Neural progenitor cell (in vitro differentiated cells): Measurements from ENCODE around the gene CLK3.

ENCODE experiments used
- CTCF ChIP-seq: fragments of 200-600 bp; sonication (generic); IDR thresholded peaks from 2 replicates; pipeline ENCODE4 v1.5.1; 2017; ENCODE audit warnings: antibody characterized with exemption, mild to moderate bottlenecking
- EZH2 ChIP-seq: fragments of 200-600 bp; sonication (generic); IDR thresholded peaks from 2 replicates; pipeline ENCODE4 v1.6.1; 2017; ENCODE audit warnings: antibody characterized with exemption, mild to moderate bottlenecking, moderate library complexity

GRCh38 chr15:74584779-74585178 is 30.9 kb upstream of the CLK3 start:
- no peak for TF ChIP-seq CTCF
- TF ChIP-seq EZH2 = no peak
